Tibial nerve (tissue), 4 donors: ENCODE results near the gene TEN1.

Experiments used
- EP300 ChIP-seq, 2 donors: sonication (generic); formaldehyde crosslinking; IDR thresholded peaks; one replicate each; pipeline ENCODE4 v1.6.1; 2017; ENCODE audit warnings: antibody characterized with exemption in 2 of 2, mild to moderate bottlenecking in 1 of 2
- POLR2A ChIP-seq, 2 donors: fragments of 450-650 bp; IDR thresholded peaks; one replicate each; pipeline ENCODE4 v1.6.1; 2017; ENCODE audit warnings: antibody characterized with exemption in 2 of 2, mild to moderate bottlenecking in 2 of 2, moderate library complexity in 2 of 2
- TF ChIP-seq, protein P1 (sequence below), 5 experiments: fragments of 200-600 bp in 3 of 5; fragments of 450-650 bp in 2 of 5; sonication (generic) in 3 of 5; IDR thresholded peaks; one replicate each; pipeline ENCODE4 v1.5.1; 2016 to 2019; ENCODE audit warnings: antibody characterized with exemption in 5 of 5, mild to moderate bottlenecking in 3 of 5, moderate library complexity in 2 of 5

DNA sequence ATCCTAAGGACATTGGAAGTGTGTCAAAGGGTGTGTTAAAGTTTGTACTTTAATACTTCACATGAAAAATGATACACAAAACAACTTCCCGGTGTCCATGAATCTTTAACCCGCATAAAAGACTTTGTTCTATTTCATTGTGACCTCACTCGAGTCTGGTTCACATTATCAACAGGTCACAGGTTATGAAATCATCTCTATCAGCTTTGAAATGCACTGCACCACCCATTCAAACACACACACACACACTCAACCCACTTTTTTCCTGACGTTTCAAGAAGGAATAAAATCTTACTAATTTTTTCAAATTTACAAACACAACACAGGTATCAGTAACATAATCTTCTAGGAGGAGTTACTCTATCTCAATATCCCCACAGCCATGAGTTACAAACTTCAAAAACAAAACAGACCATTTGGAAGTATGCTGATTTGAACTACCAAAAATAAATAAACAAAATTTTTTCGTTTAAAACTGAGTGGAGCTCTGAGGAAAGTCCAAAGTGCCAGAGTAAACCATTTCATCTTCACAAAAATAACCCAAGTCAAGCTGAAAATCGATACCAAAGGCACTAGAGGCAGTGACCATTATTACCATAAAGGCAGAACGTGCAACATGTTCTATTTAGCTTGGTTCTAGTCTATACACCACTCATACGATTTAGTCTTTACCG lies 2.7 kb upstream of the TEN1 start:
- TF ChIP-seq EP300 (IDR thresholded peaks at IDR 0.05) (no peak), POLR2A (IDR thresholded peaks at IDR 0.05) (no peak)
- TF ChIP-seq, protein P1, sequence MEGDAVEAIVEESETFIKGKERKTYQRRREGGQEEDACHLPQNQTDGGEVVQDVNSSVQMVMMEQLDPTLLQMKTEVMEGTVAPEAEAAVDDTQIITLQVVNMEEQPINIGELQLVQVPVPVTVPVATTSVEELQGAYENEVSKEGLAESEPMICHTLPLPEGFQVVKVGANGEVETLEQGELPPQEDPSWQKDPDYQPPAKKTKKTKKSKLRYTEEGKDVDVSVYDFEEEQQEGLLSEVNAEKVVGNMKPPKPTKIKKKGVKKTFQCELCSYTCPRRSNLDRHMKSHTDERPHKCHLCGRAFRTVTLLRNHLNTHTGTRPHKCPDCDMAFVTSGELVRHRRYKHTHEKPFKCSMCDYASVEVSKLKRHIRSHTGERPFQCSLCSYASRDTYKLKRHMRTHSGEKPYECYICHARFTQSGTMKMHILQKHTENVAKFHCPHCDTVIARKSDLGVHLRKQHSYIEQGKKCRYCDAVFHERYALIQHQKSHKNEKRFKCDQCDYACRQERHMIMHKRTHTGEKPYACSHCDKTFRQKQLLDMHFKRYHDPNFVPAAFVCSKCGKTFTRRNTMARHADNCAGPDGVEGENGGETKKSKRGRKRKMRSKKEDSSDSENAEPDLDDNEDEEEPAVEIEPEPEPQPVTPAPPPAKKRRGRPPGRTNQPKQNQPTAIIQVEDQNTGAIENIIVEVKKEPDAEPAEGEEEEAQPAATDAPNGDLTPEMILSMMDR (IDR thresholded peaks at IDR 0.05): no peak
